Limb (tissue), 2 donors: ENCODE measurements around the gene POU5F1.
"Not testable (repeated sequence)": the region's sequence is repeated elsewhere in the genome, so short reads cannot be mapped to it uniquely, and the experiment has no call there.

Experiments used
- DNase-seq, 2 donors: peaks; one replicate each; pipeline ENCODE4 v3.0.0-alpha.2; 2016; ENCODE audit errors: extremely low spot score in 2 of 2

The POU5F1 gene

GRCh38 chr6:31169123-31169857 lies 1.2 kb downstream of the POU5F1 start:
- no peak for DNase-seq

GRCh38 chr6:31168606-31169005 lies 1.9 kb downstream of the POU5F1 start:
- DNase-seq: no peak

GRCh38 chr6:31165986-31166385 lies 4.5 kb downstream of the POU5F1 start:
- DNase-seq: no peak

- not testable (repeated sequence) for DNase-seq
Observed at GRCh38 chr6:31165064-31165832, 5.2 kb downstream of the POU5F1 start.

GRCh38 chr6:31164475-31165063 lies 5.9 kb downstream of the POU5F1 start:
- not testable (repeated sequence) for DNase-seq

- no peak for DNase-seq
Observed at GRCh38 chr6:31163922-31164321, 6.6 kb downstream of the POU5F1 start.

GRCh38 chr6:31162463-31163165 lies 7.9 kb downstream of the POU5F1 start:
- no peak for DNase-seq

- no peak for DNase-seq
Observed at GRCh38 chr6:31161216-31162126, 9.0 kb downstream of the POU5F1 start.

- DNase-seq: no peak
Observed at GRCh38 chr6:31158863-31159855, 11.3 kb downstream of the POU5F1 start.

GRCh38 chr6:31158140-31158862 lies 12.2 kb downstream of the POU5F1 start, which contains the start of gene TCF19:
TCF19 (plus strand) TSS chr6:31158589; CDS start chr6:31159470, 881 bp downstream.
- DNase-seq: peak; percentile 99 to 100

GRCh38 chr6:31157513-31158139 lies 12.9 kb downstream of the POU5F1 start, which contains the start of gene CCHCR1:
CCHCR1 (minus strand) TSS chr6:31157802; CDS start chr6:31157600, 202 bp downstream.
- DNase-seq: no peak

GRCh38 chr6:31156641-31157040 lies 13.8 kb downstream of the POU5F1 start:
- no peak for DNase-seq

- no peak for DNase-seq
Observed at GRCh38 chr6:31154436-31154835, 16.0 kb downstream of the POU5F1 start.

GRCh38 chr6:31152781-31153180 lies 17.7 kb downstream of the POU5F1 start:
- DNase-seq: no peak

- DNase-seq: no peak
Observed at GRCh38 chr6:31149827-31150447, 20.5 kb downstream of the POU5F1 start.

GRCh38 chr6:31145386-31145785 lies 25.1 kb downstream of the POU5F1 start:
- no peak for DNase-seq

- DNase-seq: no peak
Observed at GRCh38 chr6:31144970-31145340, 25.5 kb downstream of the POU5F1 start.
